Measurements from ENCODE around the gene MTFMT.

GRCh38 chr15:65058394-65059368 is 29.2 kb upstream of the MTFMT start:
- TF ChIP-seq EZH2 (IDR thresholded peaks at IDR 0.05) (no peak), CTCF (IDR thresholded peaks at IDR 0.05) (no peak), EZH2phosphoT487 (IDR thresholded peaks at IDR 0.05) (no peak)
